ENCODE results near the gene EPHB4. TPM values are rescaled to one million over a fixed set of nuclear protein-coding genes. Genes with fewer than 3 reads are reported as not detected.

The EPHB4 gene
- total and polyA plus RNA-seq, 10 of the 15 experiments (the other 5 are each of a cell fraction or from before 2014, with no cell fraction given), result 0.32 to 0.85 (median 0.48) TPM; not detected in 4

GRCh38 chr7:100852048-100852872 is 24.9 kb upstream of the EPHB4 start, which contains the start of gene SLC12A9 (continued):
- 0 out of 4 replicates have a peak, but pooled peaks of 1 of the 2 experiments have one; percentile 9 for TF ChIP-seq EP300 (IDR thresholded peaks at IDR 0.05; ENCODE audit: borderline replicate concordance in 1 of 2, control insufficient read depth in 1 of 2, low read depth in 2 of 2, low read length in 2 of 2)
- peak; percentile 84 to 96; a peak in 3 of 4 replicates for TF ChIP-seq BHLHE40 (IDR thresholded peaks at IDR 0.05; ENCODE audit: borderline replicate concordance in 1 of 2, low read depth in 2 of 2, low read length in 1 of 2)
- TF ChIP-seq POLR2AphosphoS5 (IDR thresholded peaks at IDR 0.05; ENCODE audit: low read length), result peak; percentile 27; the same call in 1 of the 2 replicates
- peak; percentile 66 for TF ChIP-seq IKZF1 (conservative IDR thresholded peaks at IDR 0.05)
- no peak for TF ChIP-seq BACH1 (IDR thresholded peaks at IDR 0.05; ENCODE audit: borderline replicate concordance)
- peak; percentile 10; the same call in 1 of the 2 replicates for TF ChIP-seq ATF3 (IDR thresholded peaks at IDR 0.05; ENCODE audit: borderline replicate concordance, extremely low read depth, low read depth, low read length)
- 0 out of 2 replicates have a peak, but pooled peaks have one; percentile 46 for TF ChIP-seq CHD1 (IDR thresholded peaks at IDR 0.05; ENCODE audit: low read depth, low read length)
- no peak for TF ChIP-seq RCOR1 (conservative IDR thresholded peaks at IDR 0.05; ENCODE audit: low read depth, low read length)

GRCh38 chr7:100847360-100847759 is 20.0 kb upstream of the EPHB4 start:
- no peak for DNase-seq (ENCODE audit: low read depth, low spot score)
- RAD21 ChIA-PET (ENCODE audit: unreplicated experiment), result no interaction called here
- FAIRE-seq, result no peak
- Histone ChIP-seq H3K27ac (ENCODE audit: control insufficient read depth, insufficient read depth) (no peak overlapping the region), H3K4me3 (no peak overlapping the region), H3K4me2 (ENCODE audit: control insufficient read depth, insufficient read depth) (no peak overlapping the region), H3K9ac (ENCODE audit: control insufficient read depth, insufficient read depth, low read length) (no peak overlapping the region), H3K27me3 (replicated peaks in 1 of 2; ENCODE audit: control insufficient read depth in 2 of 2, insufficient read depth in 2 of 2, low read length in 1 of 2) (no peaks in the 10 kb centered on the region), H3K36me3 (ENCODE audit: control insufficient read depth in 2 of 2, insufficient read depth in 2 of 2, low read length in 1 of 2) (no peaks in the 10 kb centered on the region), H4K20me1 (ENCODE audit: control insufficient read depth, insufficient read depth) (no peaks in the 10 kb centered on the region), H3K4me1 (ENCODE audit: control insufficient read depth, insufficient read depth, low read length) (peaks cover 2% of the 10 kb centered on the region; the same call in 1 of the 2 replicates), H3K9me3 (replicated peaks; ENCODE audit: control insufficient read depth, insufficient read depth, low read length) (no peaks in the 10 kb centered on the region), H3K79me2 (ENCODE audit: control insufficient read depth, insufficient read depth, low read length) (no peaks in the 10 kb centered on the region), H2AFZ (ENCODE audit: control insufficient read depth, low read depth, low read length) (no peak overlapping the region)
- intact Hi-C loops (cut with micrococcal nuclease; ENCODE audit: unreplicated experiment), result no loop called here
- in situ Hi-C loops (cut with MboI), result no loop called here
- no peak for ATAC-seq
- no TSS peak for BruUV-seq (replicated peaks)
- 80% methylated on average over 4 of the region's 4 CpGs for WGBS (ENCODE audit: insufficient coverage, insufficient replicate concordance, low lambda C conversion rate, missing lambda C conversion rate)
- CTCF ChIA-PET, result interaction anchor here (7.7 kb wide), 1 partner anchor 45 kb away, joined by 238 read pairs; no protein-coding TSS in a partner anchor
- POLR2A ChIA-PET, result interaction anchor here (0.7 kb wide), 1 partner anchor 24 kb away, joined by 5 read pairs; no protein-coding TSS in a partner anchor
- SMC1A ChIA-PET (ENCODE audit: uncharacterized antibody, unreplicated experiment), result no interaction called here
- TF ChIP-seq NR2C1 (IDR thresholded peaks at IDR 0.05), result no peak
- TF ChIP-seq NFYB (IDR thresholded peaks at IDR 0.05; ENCODE audit: insufficient read depth, low read depth, low read length), result no peak
- no peak for TF ChIP-seq MTA2 (IDR thresholded peaks at IDR 0.05; ENCODE audit: low read depth)
- TF ChIP-seq IKZF1 (conservative IDR thresholded peaks at IDR 0.05), result no peak
- TF ChIP-seq ZBTB33 (IDR thresholded peaks at IDR 0.05), result no peak
- TF ChIP-seq CREB1 (IDR thresholded peaks at IDR 0.05; ENCODE audit: low read depth), result no peak
- TF ChIP-seq ESRRA (IDR thresholded peaks at IDR 0.05; ENCODE audit: low read length), result no peak
- no peak for TF ChIP-seq RAD51 (IDR thresholded peaks at IDR 0.05)
- TF ChIP-seq SIX5 (IDR thresholded peaks at IDR 0.05; ENCODE audit: low read depth, low read length, severe bottlenecking), result no peak
- TF ChIP-seq KAT2A (conservative IDR thresholded peaks at IDR 0.05; ENCODE audit: control insufficient read depth, low read depth, low read length), result no peak
- TF ChIP-seq EED (IDR thresholded peaks at IDR 0.05; ENCODE audit: low read depth), result no peak
- no peak for TF ChIP-seq ZNF384 (IDR thresholded peaks at IDR 0.05; ENCODE audit: borderline replicate concordance, low read depth, low read length)
- TF ChIP-seq ZNF207 (IDR thresholded peaks at IDR 0.05; ENCODE audit: borderline replicate concordance), result no peak
- no peak for TF ChIP-seq FOS (IDR thresholded peaks at IDR 0.05; ENCODE audit: borderline replicate concordance, extremely low read depth, insufficient read length)
